Mesenchymal stem cell (in vitro differentiated cells and primary cell): Measurements from ENCODE around the gene C2CD2.

ENCODE experiments used
- DNase-seq: peaks from one replicate; pipeline ENCODE4 v3.0.0-alpha.2; 2013
- H2AFZ ChIP-seq: one replicate; pipeline ENCODE4 v1.6.1; 2013; ENCODE audit warnings: low read depth, mild to moderate bottlenecking, control low read depth, inconsistent platforms, low read length, moderate library complexity
- H2AK5ac ChIP-seq: 2 replicates; pipeline ENCODE4 v1.6.1; 2013; ENCODE audit warnings: low read length, moderate library complexity, mild to moderate bottlenecking, inconsistent platforms; ENCODE audit not compliant: severe bottlenecking
- H2BK120ac ChIP-seq: one replicate; pipeline ENCODE4 v1.6.1; 2013; ENCODE audit warnings: low read depth, mild to moderate bottlenecking, inconsistent platforms, low read length, moderate library complexity
- H2BK12ac ChIP-seq, 2 experiments: one replicate each; pipeline ENCODE4 v1.6.1; 2013; ENCODE audit warnings: inconsistent platforms in 2 of 2, low read length in 2 of 2, mild to moderate bottlenecking in 2 of 2, moderate library complexity in 2 of 2, control low read depth in 1 of 2
- H2BK15ac ChIP-seq: one replicate; pipeline ENCODE4 v1.6.1; 2013; ENCODE audit warnings: mild to moderate bottlenecking, low read depth, inconsistent platforms; ENCODE audit not compliant: poor library complexity, severe bottlenecking
- H2BK5ac ChIP-seq: 2 replicates; pipeline ENCODE4 v1.6.1; 2013; ENCODE audit warnings: low read depth, mild to moderate bottlenecking, low read length, control low read depth, inconsistent platforms; ENCODE audit not compliant: poor library complexity, severe bottlenecking
- H3K14ac ChIP-seq, 2 experiments: one replicate each; pipeline ENCODE4 v1.6.1; 2013; ENCODE audit warnings: inconsistent platforms in 2 of 2, low read length in 2 of 2, control low read depth in 1 of 2, mild to moderate bottlenecking in 1 of 2, moderate library complexity in 1 of 2
- H3K18ac ChIP-seq, 2 experiments: one replicate each; pipeline ENCODE4 v1.6.1; 2013; ENCODE audit warnings: inconsistent platforms in 2 of 2, low read length in 2 of 2, control low read depth in 1 of 2, low read depth in 1 of 2, mild to moderate bottlenecking in 1 of 2
- H3K23ac ChIP-seq, 2 experiments: one replicate each; pipeline ENCODE4 v1.6.1; 2013; ENCODE audit warnings: inconsistent platforms in 2 of 2, low read length in 2 of 2, mild to moderate bottlenecking in 2 of 2, moderate library complexity in 2 of 2, control low read depth in 1 of 2
- H3K27ac ChIP-seq: 2 replicates; pipeline ENCODE4 v1.5.1; 2013; ENCODE audit warnings: mild to moderate bottlenecking, moderate library complexity, low read length, control low read depth, inconsistent platforms; ENCODE audit not compliant: poor library complexity, severe bottlenecking
- H3K27me3 ChIP-seq, 2 experiments: 2 replicates each; pipeline versions ENCODE4 v1.6.1 to v1.7.0; 2013; ENCODE audit warnings: low read length in 2 of 2, mild to moderate bottlenecking in 2 of 2, moderate library complexity in 2 of 2, control low read depth in 1 of 2, inconsistent platforms in 1 of 2; ENCODE audit not compliant: control insufficient read depth in 1 of 2, insufficient read depth in 1 of 2
- H3K36me3 ChIP-seq, 2 experiments: 2 replicates each; pipeline versions ENCODE4 v1.6.1 to v1.7.0; 2013; ENCODE audit warnings: low read length in 2 of 2, control low read depth in 1 of 2, inconsistent platforms in 1 of 2, low read depth in 1 of 2, mild to moderate bottlenecking in 1 of 2; ENCODE audit not compliant: insufficient read depth in 2 of 2, control insufficient read depth in 1 of 2
- H3K4ac ChIP-seq, 2 experiments: one replicate each; pipeline ENCODE4 v1.6.1; 2013; ENCODE audit warnings: inconsistent platforms in 2 of 2, low read length in 2 of 2, mild to moderate bottlenecking in 2 of 2, moderate library complexity in 2 of 2, control low read depth in 1 of 2, low read depth in 1 of 2
- H3K4me1 ChIP-seq: 2 replicates; pipeline ENCODE4 v1.6.1; 2013; ENCODE audit warnings: low read depth, low read length, control low read depth; ENCODE audit not compliant: control insufficient read depth, insufficient read depth
- H3K4me2 ChIP-seq: 2 replicates; pipeline ENCODE4 v1.6.1; 2013; ENCODE audit warnings: low read length, mild to moderate bottlenecking, inconsistent platforms; ENCODE audit not compliant: poor library complexity, severe bottlenecking
- H3K4me3 ChIP-seq, 2 experiments: 2 replicates each; pipeline versions ENCODE4 v1.5.1 to v1.7.0; 2013; ENCODE audit warnings: low read length in 2 of 2, mild to moderate bottlenecking in 2 of 2, control low read depth in 1 of 2, low read depth in 1 of 2; ENCODE audit not compliant: insufficient read depth in 1 of 2
- H3K79me1 ChIP-seq: replicated peaks from 2 replicates; pipeline ENCODE4 v1.6.1; 2013; ENCODE audit warnings: mild to moderate bottlenecking, control low read depth, low read length, inconsistent platforms; ENCODE audit not compliant: poor library complexity, severe bottlenecking
- H3K9ac ChIP-seq: 2 replicates; pipeline ENCODE4 v1.7.0; 2013; ENCODE audit warnings: mild to moderate bottlenecking, low read length, moderate library complexity
- H3K9me3 ChIP-seq: 2 replicates; pipeline ENCODE4 v1.7.0; 2013; ENCODE audit warnings: mild to moderate bottlenecking, low read length; ENCODE audit not compliant: control insufficient read depth
- H4K8ac ChIP-seq: one replicate; pipeline ENCODE4 v1.6.1; 2013; ENCODE audit warnings: inconsistent platforms, mild to moderate bottlenecking, low read length, moderate library complexity
- H4K91ac ChIP-seq: one replicate; pipeline ENCODE4 v1.6.1; 2013; ENCODE audit warnings: mild to moderate bottlenecking, low read length, inconsistent platforms
- WGBS: methylation state at CpG from one replicate; pipeline ENCODE4 v1.1.7; 2013; ENCODE audit warnings: mixed read lengths; 5-methylcytosine and 5-hydroxymethylcytosine counted together

Gene C2CD2

GRCh38 chr21:41848533-41848932, 105.3 kb downstream of the C2CD2 start:
- Histone ChIP-seq H4K8ac (no peak overlapping the region), H3K4ac (no peak overlapping the region), H2BK5ac (no peak overlapping the region), H2BK120ac (no peak overlapping the region), H3K36me3 (peaks cover 15 to 34% of the 10 kb centered on the region in 2 experiments), H4K91ac (no peak overlapping the region), H2BK15ac (no peak overlapping the region), H3K23ac (no peak overlapping the region), H3K18ac (no peak overlapping the region), H3K4me3 (no peak overlapping the region), H3K9me3 (no peaks in the 10 kb centered on the region), H3K27me3 (no peaks in the 10 kb centered on the region), H3K9ac (no peak overlapping the region), H2BK12ac (no peak overlapping the region), H3K14ac (no peak overlapping the region), H2AK5ac (no peak overlapping the region), H3K27ac (no peak overlapping the region), H2AFZ (no peak overlapping the region), H3K79me1 (peaks cover 5% of the 10 kb centered on the region), H3K4me1 (peaks cover 2% of the 10 kb centered on the region), H3K4me2 (no peak overlapping the region)
- no peak for DNase-seq
- 85% methylated on average over 5 of the region's 8 CpGs for WGBS

GRCh38 chr21:41847066-41847804, 106.6 kb downstream of the C2CD2 start:
- peaks cover 7 to 27% of the 10 kb centered on the region in 2 experiments for H3K36me3 ChIP-seq
- H3K23ac ChIP-seq, result no peak overlapping the region
- H2BK15ac ChIP-seq, result no peak overlapping the region
- no peak overlapping the region for H3K4ac ChIP-seq
- no peak for DNase-seq
- no peak overlapping the region for H3K14ac ChIP-seq
- H3K4me1 ChIP-seq, result peaks cover 2% of the 10 kb centered on the region
- no peaks in the 10 kb centered on the region for H3K9me3 ChIP-seq
- no peak overlapping the region for H2BK12ac ChIP-seq
- H2BK120ac ChIP-seq, result no peak overlapping the region
- H3K27me3 ChIP-seq, result no peaks in the 10 kb centered on the region
- no peak overlapping the region for H3K18ac ChIP-seq
- no peak overlapping the region for H4K8ac ChIP-seq
- WGBS, result 90% methylated on average over 21 of the region's 21 CpGs
- H3K79me1 ChIP-seq, result peaks cover 5% of the 10 kb centered on the region
- H3K4me3 ChIP-seq, result no peak overlapping the region
- no peak overlapping the region for H2BK5ac ChIP-seq
- H3K9ac ChIP-seq, result no peak overlapping the region
- H3K27ac ChIP-seq, result no peak overlapping the region
- H2AK5ac ChIP-seq, result no peak overlapping the region
- H4K91ac ChIP-seq, result no peak overlapping the region
- H2AFZ ChIP-seq, result no peak overlapping the region
- H3K4me2 ChIP-seq, result no peak overlapping the region

GRCh38 chr21:41846536-41846935, 107.3 kb downstream of the C2CD2 start:
- Histone ChIP-seq H3K79me1 (peaks cover under 1% of the 10 kb centered on the region), H2BK12ac (no peak overlapping the region), H2AFZ (no peak overlapping the region), H3K18ac (no peak overlapping the region), H2BK120ac (no peak overlapping the region), H2BK5ac (no peak overlapping the region), H3K4me1 (peaks cover 2% of the 10 kb centered on the region), H4K91ac (no peak overlapping the region), H3K4me3 (no peak overlapping the region), H3K27ac (no peak overlapping the region), H3K14ac (no peak overlapping the region), H2BK15ac (no peak overlapping the region), H3K9ac (no peak overlapping the region), H3K4ac (no peak overlapping the region), H4K8ac (no peak overlapping the region), H3K23ac (no peak overlapping the region), H3K9me3 (peaks cover 5% of the 10 kb centered on the region), H2AK5ac (no peak overlapping the region), H3K36me3 (peaks cover under 1 to 22% of the 10 kb centered on the region in 2 experiments), H3K4me2 (no peak overlapping the region), H3K27me3 (no peaks in the 10 kb centered on the region)
- no peak for DNase-seq
- 96% methylated on average over 7 of the region's 7 CpGs for WGBS

- Histone ChIP-seq H2BK12ac (no peak overlapping the region), H2AK5ac (no peak overlapping the region), H3K23ac (no peak overlapping the region), H2AFZ (no peak overlapping the region), H2BK5ac (no peak overlapping the region), H3K14ac (no peak overlapping the region), H3K18ac (no peak overlapping the region), H4K8ac (no peak overlapping the region), H3K4me3 (no peak overlapping the region), H2BK120ac (no peak overlapping the region), H3K4me1 (peaks cover 2% of the 10 kb centered on the region), H3K9ac (no peak overlapping the region), H4K91ac (no peak overlapping the region), H3K4me2 (no peak overlapping the region), H3K9me3 (peaks cover 11% of the 10 kb centered on the region), H3K79me1 (no peaks in the 10 kb centered on the region), H3K36me3 (peaks cover 3 to 17% of the 10 kb centered on the region in 2 experiments), H3K4ac (no peak overlapping the region), H3K27ac (no peak overlapping the region), H2BK15ac (no peak overlapping the region), H3K27me3 (no peaks in the 10 kb centered on the region)
- 81% methylated on average over 6 of the region's 6 CpGs for WGBS
- DNase-seq, result no peak
Measured at GRCh38 chr21:41846033-41846317, 107.8 kb downstream of the C2CD2 start.
